ENCODE measurements around the gene GALNT9. TPM values are rescaled to one million over a fixed set of nuclear protein-coding genes. Genes with fewer than 3 reads are reported as not detected.

GALNT9 gene
- total and polyA plus RNA-seq, 2 donors = 0.91 to 1.5 TPM

- Histone ChIP-seq H3K4me1 (ENCODE audit: control insufficient read depth in 2 of 2, insufficient read depth in 2 of 2, low read length in 2 of 2) (peaks cover 0 to 33% of the 10 kb centered on the region in 2 donors), H3K36me3 (ENCODE audit: control insufficient read depth in 2 of 2, insufficient read depth in 2 of 2, low read length in 1 of 2) (no peaks in the 10 kb centered on the region), H3K27me3 (ENCODE audit: control insufficient read depth in 2 of 2, insufficient read depth in 1 of 2, low read length in 1 of 2) (peaks cover 0 to 30% of the 10 kb centered on the region in 2 donors), H3K27ac (ENCODE audit: low read depth in 1 of 2, low read length in 1 of 2) (no peak overlapping the region), H3K9me3 (ENCODE audit: control insufficient read depth in 2 of 2, insufficient read depth in 1 of 2, low read length in 1 of 2) (no peaks in the 10 kb centered on the region), H3K4me3 (ENCODE audit: low read length in 2 of 2) (no peak overlapping the region)
- no peak for DNase-seq (ENCODE audit: low read depth in 6 of 9, low spot score in 9 of 9)
- 81% methylated on average over 17 of the region's 17 CpGs for WGBS
Observed at GRCh38 chr12:132169376-132169775, 160.0 kb downstream of the GALNT9 start.

- Histone ChIP-seq H3K27ac (ENCODE audit: low read depth in 1 of 2, low read length in 1 of 2) (no peak overlapping the region), H3K36me3 (ENCODE audit: control insufficient read depth in 2 of 2, insufficient read depth in 2 of 2, low read length in 1 of 2) (no peaks in the 10 kb centered on the region), H3K4me1 (ENCODE audit: control insufficient read depth in 2 of 2, insufficient read depth in 2 of 2, low read length in 2 of 2) (peaks cover 0 to 28% of the 10 kb centered on the region in 2 donors), H3K9me3 (ENCODE audit: control insufficient read depth in 2 of 2, insufficient read depth in 1 of 2, low read length in 1 of 2) (no peaks in the 10 kb centered on the region), H3K27me3 (ENCODE audit: control insufficient read depth in 2 of 2, insufficient read depth in 1 of 2, low read length in 1 of 2) (peaks cover 2 to 28% of the 10 kb centered on the region in 2 donors), H3K4me3 (ENCODE audit: low read length in 2 of 2) (no peak overlapping the region)
- WGBS = 94% methylated on average over 31 of the region's 31 CpGs
- no peak for DNase-seq (ENCODE audit: low read depth in 6 of 9, low spot score in 9 of 9)
Observed at GRCh38 chr12:132168311-132169031, 160.9 kb downstream of the GALNT9 start.

GRCh38 chr12:132167611-132168310 lies 161.6 kb downstream of the GALNT9 start:
- no peaks in the 10 kb centered on the region for H3K36me3 ChIP-seq (ENCODE audit: control insufficient read depth in 2 of 2, insufficient read depth in 2 of 2, low read length in 1 of 2)
- H3K9me3 ChIP-seq (ENCODE audit: control insufficient read depth in 2 of 2, insufficient read depth in 1 of 2, low read length in 1 of 2) = no peaks in the 10 kb centered on the region
- peaks cover 0 to 27% of the 10 kb centered on the region in 2 donors for H3K4me1 ChIP-seq (ENCODE audit: control insufficient read depth in 2 of 2, insufficient read depth in 2 of 2, low read length in 2 of 2)
- no peak overlapping the region for H3K4me3 ChIP-seq (ENCODE audit: low read length in 2 of 2)
- no peak overlapping the region for H3K27ac ChIP-seq (ENCODE audit: low read depth in 1 of 2, low read length in 1 of 2)
- H3K27me3 ChIP-seq (ENCODE audit: control insufficient read depth in 2 of 2, insufficient read depth in 1 of 2, low read length in 1 of 2) = peaks cover 9 to 29% of the 10 kb centered on the region in 2 donors
- 60% methylated on average over 30 of the region's 30 CpGs for WGBS
- DNase-seq (ENCODE audit: low read depth in 6 of 9, low spot score in 9 of 9) = no peak

- Histone ChIP-seq H3K27ac (ENCODE audit: low read depth in 1 of 2, low read length in 1 of 2) (no peak overlapping the region), H3K4me1 (ENCODE audit: control insufficient read depth in 2 of 2, insufficient read depth in 2 of 2, low read length in 2 of 2) (peaks cover 0 to 29% of the 10 kb centered on the region in 2 donors), H3K27me3 (ENCODE audit: control insufficient read depth in 2 of 2, insufficient read depth in 1 of 2, low read length in 1 of 2) (peaks cover 12 to 30% of the 10 kb centered on the region in 2 donors), H3K9me3 (ENCODE audit: control insufficient read depth in 2 of 2, insufficient read depth in 1 of 2, low read length in 1 of 2) (no peaks in the 10 kb centered on the region), H3K4me3 (ENCODE audit: low read length in 2 of 2) (no peak overlapping the region), H3K36me3 (ENCODE audit: control insufficient read depth in 2 of 2, insufficient read depth in 2 of 2, low read length in 1 of 2) (no peaks in the 10 kb centered on the region)
- no peak for DNase-seq (ENCODE audit: low read depth in 6 of 9, low spot score in 9 of 9)
- 93% methylated on average over 10 of the region's 10 CpGs for WGBS
Observed at GRCh38 chr12:132166801-132167591, 162.4 kb downstream of the GALNT9 start.

GRCh38 chr12:132166093-132166492 lies 163.3 kb downstream of the GALNT9 start:
- DNase-seq (ENCODE audit: low read depth in 6 of 9, low spot score in 9 of 9) = no peak
- WGBS = 96% methylated on average over 2 of the region's 2 CpGs
- Histone ChIP-seq H3K4me1 (ENCODE audit: control insufficient read depth in 2 of 2, insufficient read depth in 2 of 2, low read length in 2 of 2) (peaks cover 0 to 26% of the 10 kb centered on the region in 2 donors), H3K4me3 (ENCODE audit: low read length in 2 of 2) (no peak overlapping the region), H3K9me3 (ENCODE audit: control insufficient read depth in 2 of 2, insufficient read depth in 1 of 2, low read length in 1 of 2) (no peaks in the 10 kb centered on the region), H3K27ac (ENCODE audit: low read depth in 1 of 2, low read length in 1 of 2) (no peak overlapping the region), H3K27me3 (ENCODE audit: control insufficient read depth in 2 of 2, insufficient read depth in 1 of 2, low read length in 1 of 2) (peaks cover 12 to 24% of the 10 kb centered on the region in 2 donors), H3K36me3 (ENCODE audit: control insufficient read depth in 2 of 2, insufficient read depth in 2 of 2, low read length in 1 of 2) (no peaks in the 10 kb centered on the region)

- WGBS = 98% methylated on average over 6 of the region's 6 CpGs
- Histone ChIP-seq H3K9me3 (ENCODE audit: control insufficient read depth in 2 of 2, insufficient read depth in 1 of 2, low read length in 1 of 2) (no peaks in the 10 kb centered on the region), H3K4me1 (ENCODE audit: control insufficient read depth in 2 of 2, insufficient read depth in 2 of 2, low read length in 2 of 2) (peaks cover 0 to 26% of the 10 kb centered on the region in 2 donors), H3K4me3 (ENCODE audit: low read length in 2 of 2) (no peak overlapping the region), H3K27me3 (ENCODE audit: control insufficient read depth in 2 of 2, insufficient read depth in 1 of 2, low read length in 1 of 2) (peaks cover 12 to 23% of the 10 kb centered on the region in 2 donors), H3K36me3 (ENCODE audit: control insufficient read depth in 2 of 2, insufficient read depth in 2 of 2, low read length in 1 of 2) (no peaks in the 10 kb centered on the region), H3K27ac (ENCODE audit: low read depth in 1 of 2, low read length in 1 of 2) (no peak overlapping the region)
- no peak for DNase-seq (ENCODE audit: low read depth in 6 of 9, low spot score in 9 of 9)
Observed at GRCh38 chr12:132165584-132165983, 163.8 kb downstream of the GALNT9 start.

- peaks cover 12 to 23% of the 10 kb centered on the region in 2 donors for H3K27me3 ChIP-seq (ENCODE audit: control insufficient read depth in 2 of 2, insufficient read depth in 1 of 2, low read length in 1 of 2)
- no peak overlapping the region for H3K4me3 ChIP-seq (ENCODE audit: low read length in 2 of 2)
- no peaks in the 10 kb centered on the region for H3K36me3 ChIP-seq (ENCODE audit: control insufficient read depth in 2 of 2, insufficient read depth in 2 of 2, low read length in 1 of 2)
- H3K4me1 ChIP-seq (ENCODE audit: control insufficient read depth in 2 of 2, insufficient read depth in 2 of 2, low read length in 2 of 2) = peaks cover 0 to 26% of the 10 kb centered on the region in 2 donors
- DNase-seq (ENCODE audit: low read depth in 6 of 9, low spot score in 9 of 9) = no peak
- H3K27ac ChIP-seq (ENCODE audit: low read depth in 1 of 2, low read length in 1 of 2) = no peak overlapping the region
- no peaks in the 10 kb centered on the region for H3K9me3 ChIP-seq (ENCODE audit: control insufficient read depth in 2 of 2, insufficient read depth in 1 of 2, low read length in 1 of 2)
- WGBS = 87% methylated on average over 7 of the region's 7 CpGs
Observed at GRCh38 chr12:132164426-132164825, 165.0 kb downstream of the GALNT9 start.

- WGBS = 77% methylated on average over 11 of the region's 11 CpGs
- DNase-seq (ENCODE audit: low read depth in 6 of 9, low spot score in 9 of 9) = no peak
- Histone ChIP-seq H3K27ac (ENCODE audit: low read depth in 1 of 2, low read length in 1 of 2) (no peak overlapping the region), H3K36me3 (ENCODE audit: control insufficient read depth in 2 of 2, insufficient read depth in 2 of 2, low read length in 1 of 2) (no peaks in the 10 kb centered on the region), H3K9me3 (ENCODE audit: control insufficient read depth in 2 of 2, insufficient read depth in 1 of 2, low read length in 1 of 2) (no peaks in the 10 kb centered on the region), H3K4me1 (ENCODE audit: control insufficient read depth in 2 of 2, insufficient read depth in 2 of 2, low read length in 2 of 2) (peaks cover 0 to 30% of the 10 kb centered on the region in 2 donors), H3K4me3 (ENCODE audit: low read length in 2 of 2) (no peak overlapping the region), H3K27me3 (ENCODE audit: control insufficient read depth in 2 of 2, insufficient read depth in 1 of 2, low read length in 1 of 2) (peaks cover 12 to 23% of the 10 kb centered on the region in 2 donors)
Observed at GRCh38 chr12:132163911-132164288, 165.5 kb downstream of the GALNT9 start.
